CD4-positive, alpha-beta T cell treated with Interleukin-1 beta for 1 hour (primary cell): ENCODE measurements around the gene UMAD1.

Source experiments
- DNase-seq, 2 donors: peaks; one replicate each; pipeline ENCODE4 v3.0.0-alpha.2; 2020 to 2022

Gene UMAD1

DNA sequence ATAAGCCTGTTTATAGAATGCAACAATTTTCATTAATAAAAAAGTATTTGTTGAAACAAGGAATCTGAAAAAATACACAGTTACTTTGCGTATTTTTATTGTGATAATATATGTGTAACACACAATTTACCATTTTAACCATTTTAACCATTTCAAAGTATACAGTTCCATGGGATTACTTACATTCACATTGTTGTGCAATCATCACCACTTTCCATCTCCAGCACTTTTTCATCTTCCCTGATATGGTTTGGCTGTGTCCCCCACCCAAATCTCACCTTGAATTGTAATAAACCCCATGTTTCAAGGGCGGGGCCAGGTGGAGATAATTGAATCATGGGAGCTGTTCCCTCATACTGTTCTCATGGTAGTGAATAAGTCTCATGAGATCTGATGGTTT, 266.8 kb downstream of the UMAD1 start:
- no peak for DNase-seq

DNA sequence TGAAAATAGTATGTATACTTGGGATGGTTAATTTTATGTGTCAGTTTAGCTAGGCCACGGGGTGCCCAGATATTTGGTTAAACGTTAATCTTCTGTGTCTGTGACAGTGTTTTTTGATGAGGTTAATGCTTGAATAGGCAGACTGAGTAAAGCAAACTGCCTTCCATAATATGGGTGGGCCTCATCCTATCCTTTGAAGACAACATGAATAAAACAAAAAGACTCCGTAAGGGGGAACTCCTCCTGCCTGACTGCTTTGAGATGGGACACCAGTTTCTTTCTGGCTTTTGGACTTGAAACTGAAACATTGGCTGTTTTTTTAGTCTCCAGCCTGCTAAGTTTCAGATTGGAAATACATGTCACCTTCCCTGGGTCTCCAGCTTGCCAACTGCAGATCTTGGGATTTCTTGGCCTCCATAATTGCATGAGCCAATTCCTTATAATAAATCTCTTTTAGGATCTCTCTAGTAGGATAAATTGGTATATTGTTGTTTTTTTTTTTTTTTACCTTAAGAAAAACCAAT, 268.1 kb downstream of the UMAD1 start:
- DNase-seq, result no peak

DNA sequence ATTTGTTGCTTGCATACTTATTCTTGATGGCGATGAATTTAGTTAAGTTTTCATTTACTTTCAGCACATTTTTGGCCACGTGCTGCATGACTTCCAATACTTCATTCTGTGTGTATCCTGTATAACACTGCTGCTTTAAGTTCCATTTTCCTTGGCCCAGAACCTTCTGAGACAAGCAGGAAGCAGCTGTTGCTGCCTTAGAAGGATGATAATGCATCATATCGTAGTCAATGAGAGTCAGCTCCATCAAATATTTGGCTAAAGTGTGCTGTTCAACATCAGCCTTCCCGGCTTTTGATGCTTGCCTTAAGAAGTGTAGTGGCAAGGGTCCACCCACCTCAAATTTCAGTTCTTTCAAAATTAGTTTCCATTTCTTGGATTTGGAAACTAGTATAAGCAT, 268.8 kb downstream of the UMAD1 start:
- DNase-seq, result no peak

DNA sequence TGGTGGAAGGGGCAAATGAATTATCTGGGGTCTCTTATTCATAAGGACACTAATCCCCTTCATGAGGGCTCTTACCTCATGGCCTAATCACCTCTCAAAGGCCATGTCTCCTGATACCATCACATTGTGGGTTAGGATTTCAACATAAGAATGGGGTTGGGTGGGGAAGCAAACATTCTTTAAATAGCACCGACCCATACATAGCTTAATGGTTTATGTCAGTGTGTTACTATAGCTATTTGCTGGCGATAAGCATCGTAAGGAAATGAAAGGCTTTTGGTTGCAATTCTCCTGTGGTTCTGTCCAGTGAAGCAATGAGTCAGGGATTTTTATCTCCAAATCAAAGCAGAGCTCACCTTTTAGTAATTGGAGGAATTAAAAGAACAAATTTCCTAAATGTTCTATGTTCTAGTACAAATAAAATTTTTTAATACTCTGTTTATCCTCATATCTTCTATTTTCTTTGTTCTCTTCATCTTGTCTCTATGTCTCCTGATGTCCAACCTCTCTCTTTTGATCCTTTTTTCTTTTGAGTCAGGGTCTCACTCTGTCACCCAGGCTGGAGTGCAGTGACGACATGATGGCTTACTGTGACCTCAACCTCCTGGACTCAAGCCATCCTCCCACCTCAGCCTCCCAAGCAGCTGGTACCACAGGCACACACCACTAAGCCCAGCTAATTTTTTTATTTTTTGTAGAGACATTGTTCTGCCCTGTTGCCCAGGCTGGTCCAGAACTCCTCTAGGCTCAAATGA, 271.0 kb downstream of the UMAD1 start:
- DNase-seq, result no peak

- no peak for DNase-seq
These were observed 272.4 kb downstream of the UMAD1 start for GRCh38 chr7:7912937-7913336.

GRCh38 chr7:7913504-7913903, 273.0 kb downstream of the UMAD1 start:
- DNase-seq, result no peak

DNA sequence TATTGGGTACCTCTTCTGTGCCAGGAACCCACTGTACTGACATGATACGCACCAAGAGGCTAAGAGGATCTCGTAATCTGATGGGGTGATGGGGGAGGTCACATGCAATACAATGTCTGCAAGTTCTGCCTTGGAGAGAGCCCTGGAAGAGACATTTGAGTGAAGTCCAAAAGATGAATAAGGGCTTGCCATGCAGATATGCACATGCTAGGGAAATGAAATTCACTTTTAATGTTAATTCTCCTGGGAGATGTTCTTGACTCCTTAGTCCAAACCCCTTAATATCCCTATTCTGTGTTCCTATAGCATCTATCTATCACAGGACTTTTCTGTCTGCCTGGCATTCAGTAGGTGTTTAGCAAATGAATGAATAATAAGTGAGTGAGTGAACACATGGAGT, 274.0 kb downstream of the UMAD1 start:
- DNase-seq, result no peak

DNA sequence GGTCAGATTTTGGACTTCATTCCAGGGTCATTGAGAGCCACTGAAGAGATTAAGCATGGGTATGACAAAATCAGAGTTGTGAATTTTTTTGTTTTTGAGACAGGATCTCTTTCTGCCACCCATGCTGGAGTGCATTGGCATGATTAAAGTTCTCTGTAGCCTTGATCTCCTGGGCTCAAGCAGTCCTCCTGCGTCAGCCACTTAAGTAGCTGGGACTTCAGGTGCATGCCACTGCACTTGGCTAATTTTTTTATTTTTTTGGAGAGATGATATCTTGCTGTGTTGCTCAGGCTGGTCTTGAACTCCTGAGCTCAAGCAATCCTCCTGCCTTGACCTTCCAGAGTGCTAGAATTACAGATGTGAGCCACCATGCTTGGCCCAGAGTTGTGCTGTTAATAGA, 275.5 kb downstream of the UMAD1 start:
- no peak for DNase-seq

DNA sequence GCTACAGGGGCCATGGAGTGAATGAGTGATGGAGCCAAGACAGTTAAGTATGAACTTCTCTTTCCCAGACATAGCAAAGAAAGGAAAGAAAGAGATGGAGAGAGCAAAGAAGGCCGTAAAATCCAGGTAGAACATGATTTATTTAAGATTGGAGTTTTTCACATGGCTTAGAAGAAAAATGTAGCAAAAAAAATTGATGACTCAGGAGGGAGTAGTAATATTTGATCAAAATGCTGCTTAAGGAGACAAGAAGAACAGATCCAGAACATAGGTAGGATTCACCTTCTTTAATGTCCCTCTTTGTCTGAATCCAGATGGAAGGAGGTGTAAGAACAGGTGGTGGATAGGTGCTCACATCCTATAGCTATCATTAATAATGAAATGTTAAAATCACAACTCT, 277.0 kb downstream of the UMAD1 start:
- no peak for DNase-seq

DNA sequence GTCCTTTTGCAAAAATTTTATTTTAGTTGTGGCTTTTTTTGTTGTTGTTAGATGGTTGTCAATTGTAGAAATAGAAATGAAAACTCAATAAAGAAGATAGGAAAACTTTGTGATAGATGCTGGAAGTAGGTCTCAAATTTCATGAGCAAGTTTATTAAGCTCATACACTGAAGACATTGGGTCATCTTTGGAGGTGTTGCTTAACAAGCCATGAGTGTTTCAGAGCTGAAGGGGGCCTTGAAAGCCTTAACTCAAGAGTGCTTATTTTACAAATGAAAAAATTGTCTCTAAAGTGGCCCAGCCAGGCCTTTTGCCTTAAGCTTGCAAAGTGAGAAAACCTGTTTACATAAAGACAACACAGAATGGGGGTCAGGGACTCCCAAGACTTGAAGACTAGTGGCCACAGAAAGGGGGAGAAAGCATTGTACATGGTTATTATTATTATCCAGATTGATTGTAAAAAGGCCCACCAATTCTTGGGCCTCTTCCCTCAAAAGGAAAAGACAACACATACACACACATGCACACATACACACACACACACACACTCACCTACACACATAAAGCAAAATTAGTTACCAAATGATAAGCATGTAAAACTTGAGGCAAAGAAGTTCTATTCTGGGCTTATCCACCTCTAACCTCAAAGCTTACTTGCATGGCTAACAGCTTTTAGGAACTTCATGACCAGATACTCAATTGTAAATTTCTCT, 278.3 kb downstream of the UMAD1 start:
- DNase-seq, result no peak

- DNase-seq, result no peak
These were observed 278.9 kb downstream of the UMAD1 start for GRCh38 chr7:7919449-7919945.

DNA sequence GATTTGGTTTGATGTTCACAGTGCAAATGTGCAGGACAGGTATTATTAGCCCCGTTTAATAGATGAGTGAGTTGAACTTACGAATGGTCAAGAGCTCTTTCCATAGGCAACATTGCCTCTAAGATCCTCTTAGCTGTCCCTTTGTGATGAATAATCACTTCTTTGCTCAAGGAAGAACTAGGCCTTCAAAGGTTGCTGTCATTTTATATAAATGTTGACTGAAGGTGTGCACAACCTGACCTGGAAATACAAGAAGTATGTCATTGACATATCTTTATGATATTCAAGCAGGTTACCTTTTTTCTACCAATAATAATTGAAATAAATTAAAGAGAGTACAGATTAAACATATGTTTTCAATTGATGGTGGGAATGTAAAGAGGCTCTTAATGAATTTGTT, 279.5 kb downstream of the UMAD1 start:
- DNase-seq, result no peak

- DNase-seq, result peak; percentile 11 to 62
These were observed 279.9 kb downstream of the UMAD1 start for GRCh38 chr7:7920481-7920880.

DNA sequence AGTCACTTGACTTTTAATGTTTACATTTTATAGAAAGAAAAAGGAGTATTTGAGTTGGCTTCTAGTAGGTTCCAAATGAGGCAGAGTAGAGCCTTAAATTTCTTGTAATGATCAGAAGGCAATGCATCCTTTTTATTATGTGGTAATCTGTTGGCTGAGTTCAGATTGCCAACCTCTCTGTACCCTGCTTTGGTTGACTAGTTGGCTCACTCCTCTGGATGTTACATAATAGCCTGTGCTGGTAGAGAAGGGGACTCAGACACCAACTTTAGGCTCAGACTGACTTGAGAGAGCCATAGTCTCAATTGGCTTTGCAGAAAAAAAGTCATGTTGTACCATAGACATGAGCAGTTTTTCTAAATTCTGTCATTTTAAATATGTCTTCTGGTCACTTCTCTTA, 281.3 kb downstream of the UMAD1 start:
- no peak for DNase-seq

GRCh38 chr7:7922684-7923385, 282.3 kb downstream of the UMAD1 start:
- no peak for DNase-seq

DNA sequence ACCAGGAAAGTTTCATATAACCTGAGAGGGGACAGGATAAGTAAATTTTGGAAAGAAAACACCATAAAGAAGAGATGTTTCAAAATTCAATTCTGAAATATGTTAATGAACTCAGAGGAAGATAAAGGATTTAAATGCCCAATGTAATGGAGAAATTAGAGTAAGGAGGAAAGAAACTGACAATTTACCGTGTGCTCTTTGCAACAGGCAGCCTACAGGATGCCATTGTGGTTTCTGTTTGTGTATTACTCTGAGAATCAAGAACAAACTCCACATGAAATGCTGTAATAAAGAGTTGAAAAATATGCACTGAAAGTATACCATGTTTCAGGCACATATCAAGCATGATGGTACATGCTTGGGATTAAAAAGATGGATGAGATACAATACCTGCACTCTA, 283.3 kb downstream of the UMAD1 start:
- no peak for DNase-seq

DNA sequence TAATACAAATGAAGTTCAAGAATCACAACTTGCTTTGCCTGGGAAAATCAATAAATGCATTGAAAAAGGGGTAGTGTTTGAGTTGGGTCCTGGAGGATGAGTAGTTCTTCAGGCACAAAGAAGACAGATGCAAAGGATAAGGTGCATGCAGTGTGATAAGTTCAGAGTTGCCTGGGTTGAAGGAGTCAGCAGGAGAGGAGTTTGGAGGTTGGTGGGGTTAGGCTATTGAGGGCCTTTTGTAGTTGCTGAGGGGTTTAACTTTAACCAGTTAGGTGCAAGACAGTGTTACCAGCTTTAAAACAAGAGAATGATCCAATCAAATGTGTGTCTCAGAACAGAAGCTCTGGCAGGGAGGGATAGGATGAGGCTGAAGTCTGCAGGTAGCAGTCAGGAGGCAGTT, 283.8 kb downstream of the UMAD1 start:
- DNase-seq, result no peak
